Measurements from ENCODE around the gene SPTSSB.

Gene SPTSSB
- 0 to 1.4 (median 0.48) reads per million in 4 donors for total RNA-seq

DNA sequence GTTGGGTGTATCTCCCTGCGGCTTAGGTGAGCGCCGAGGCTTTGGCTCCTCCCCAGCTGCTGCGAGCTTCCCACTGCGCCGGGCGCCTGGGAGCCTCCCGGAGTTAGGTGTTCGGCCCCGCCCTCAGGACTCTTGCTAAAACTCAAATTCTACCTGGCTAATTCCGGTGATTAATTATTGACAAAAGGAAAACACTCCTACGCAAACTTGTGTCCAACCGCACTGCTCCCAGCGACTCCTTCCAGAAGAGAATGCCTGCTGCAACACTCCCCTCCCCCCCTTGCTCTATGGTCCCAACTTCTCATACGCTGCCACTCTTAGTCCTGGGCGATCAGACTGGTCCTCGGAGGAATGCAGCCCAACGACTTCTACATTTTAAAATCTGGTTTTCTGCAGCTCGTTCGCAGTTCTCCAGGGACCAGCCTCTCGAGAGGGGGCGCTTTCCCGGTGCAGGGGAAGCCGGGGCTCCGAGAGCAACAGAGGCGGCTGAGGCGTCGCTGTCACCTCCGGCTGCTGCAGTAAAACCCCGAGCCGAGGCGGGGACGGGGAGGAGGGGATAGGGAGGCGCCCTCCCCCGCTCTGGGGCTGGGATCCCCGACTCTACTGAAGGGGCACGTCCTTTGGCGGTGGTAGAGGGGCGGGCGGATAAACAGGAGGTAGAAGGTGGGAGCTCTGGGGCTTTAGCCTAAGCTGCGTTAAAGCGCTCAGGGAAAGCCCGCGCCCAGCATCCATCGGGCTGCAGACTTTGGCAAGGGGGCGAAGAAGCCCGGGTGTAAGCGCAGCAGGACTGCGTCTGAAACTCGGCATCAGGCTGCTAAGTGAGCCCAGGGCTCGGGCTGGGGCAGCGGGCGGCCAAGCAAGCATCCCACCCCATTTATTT, at the start of gene SPTSSB:
Gene SPTSSB (minus strand): TSS at position 77 of the 880 bp plus-strand sequence. CDS start 25,194 bp downstream, outside the sequence.
- peak; percentile 12 to 23 (median 21) for DNase-seq

DNA sequence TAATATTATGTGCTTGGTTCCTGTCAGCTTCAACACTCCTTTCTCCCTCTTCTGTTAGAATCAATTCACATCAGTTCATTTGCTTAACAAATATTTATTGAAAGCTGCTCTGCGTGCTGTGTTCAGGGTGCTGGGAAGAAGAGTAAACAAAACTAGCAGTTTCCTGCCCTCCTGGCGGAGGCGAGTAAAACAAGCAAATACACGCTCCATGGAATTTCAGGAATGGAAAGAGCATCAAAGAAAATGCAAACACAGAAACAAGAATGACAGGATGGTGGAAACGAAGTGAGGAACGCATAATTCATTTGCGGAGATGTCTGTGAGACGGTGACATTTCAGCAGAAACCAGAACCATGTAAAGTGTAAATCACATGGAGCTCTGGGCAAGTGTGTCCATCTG, 49.4 kb upstream of the SPTSSB start:
- no peak for DNase-seq

DNA sequence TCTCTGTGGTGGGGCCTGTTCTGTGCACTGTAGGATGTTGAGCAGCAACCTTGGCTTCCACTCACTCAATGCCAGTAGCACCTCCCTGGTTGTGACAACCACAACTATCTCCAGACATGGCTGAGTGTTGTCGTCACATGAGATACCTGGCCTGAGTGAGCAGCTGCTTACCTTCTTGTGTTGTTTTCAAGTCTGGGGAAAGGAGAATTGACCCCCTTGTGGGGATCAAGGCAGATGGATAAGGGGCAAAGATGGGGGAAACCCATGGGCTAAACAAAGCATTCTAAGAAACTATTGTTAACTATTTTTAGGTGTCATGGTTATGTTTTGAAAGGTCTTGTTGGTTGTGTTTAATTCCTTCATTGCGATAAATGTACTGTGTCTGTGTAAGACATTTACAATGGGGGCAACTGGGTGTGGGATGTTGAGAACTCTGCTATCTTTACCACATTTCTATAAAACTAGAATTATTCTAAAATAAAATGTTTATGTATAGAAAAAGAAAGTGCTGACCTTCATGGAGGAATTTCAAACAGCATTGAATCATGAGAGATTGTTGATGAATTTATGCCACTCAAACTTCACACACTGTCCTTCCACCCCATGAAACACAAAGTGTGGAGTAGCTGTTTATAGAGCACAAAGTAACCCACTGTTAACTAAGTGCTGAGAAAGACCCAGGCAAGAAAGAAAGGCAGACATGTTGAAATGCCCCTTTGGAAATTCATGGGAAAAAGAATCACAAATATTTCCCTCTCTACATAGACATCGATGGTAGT, 48.4 kb upstream of the SPTSSB start:
- no peak for DNase-seq

- DNase-seq = no peak
These were observed 44.4 kb upstream of the SPTSSB start for GRCh38 chr3:161415506-161416231.

GRCh38 chr3:161414907-161415306, 43.6 kb upstream of the SPTSSB start:
- no peak for DNase-seq

DNA sequence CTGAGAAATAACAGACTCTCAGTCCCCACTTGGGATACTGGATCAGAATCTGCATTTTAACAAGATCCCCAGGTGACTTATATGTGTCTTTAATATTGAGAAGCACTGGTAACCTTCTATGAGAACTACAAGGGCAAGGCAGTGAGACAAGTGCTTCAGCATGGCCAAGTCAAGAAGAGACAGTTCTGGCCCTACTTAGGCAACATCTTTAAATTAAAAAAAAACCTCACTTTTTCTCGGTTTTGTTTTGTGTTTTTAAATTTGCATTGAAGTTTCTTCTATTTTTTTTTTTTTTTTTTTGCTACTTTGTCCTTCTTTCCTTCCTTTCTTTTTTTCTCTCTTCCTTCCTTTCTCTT, 42.5 kb upstream of the SPTSSB start:
- no peak for DNase-seq

DNA sequence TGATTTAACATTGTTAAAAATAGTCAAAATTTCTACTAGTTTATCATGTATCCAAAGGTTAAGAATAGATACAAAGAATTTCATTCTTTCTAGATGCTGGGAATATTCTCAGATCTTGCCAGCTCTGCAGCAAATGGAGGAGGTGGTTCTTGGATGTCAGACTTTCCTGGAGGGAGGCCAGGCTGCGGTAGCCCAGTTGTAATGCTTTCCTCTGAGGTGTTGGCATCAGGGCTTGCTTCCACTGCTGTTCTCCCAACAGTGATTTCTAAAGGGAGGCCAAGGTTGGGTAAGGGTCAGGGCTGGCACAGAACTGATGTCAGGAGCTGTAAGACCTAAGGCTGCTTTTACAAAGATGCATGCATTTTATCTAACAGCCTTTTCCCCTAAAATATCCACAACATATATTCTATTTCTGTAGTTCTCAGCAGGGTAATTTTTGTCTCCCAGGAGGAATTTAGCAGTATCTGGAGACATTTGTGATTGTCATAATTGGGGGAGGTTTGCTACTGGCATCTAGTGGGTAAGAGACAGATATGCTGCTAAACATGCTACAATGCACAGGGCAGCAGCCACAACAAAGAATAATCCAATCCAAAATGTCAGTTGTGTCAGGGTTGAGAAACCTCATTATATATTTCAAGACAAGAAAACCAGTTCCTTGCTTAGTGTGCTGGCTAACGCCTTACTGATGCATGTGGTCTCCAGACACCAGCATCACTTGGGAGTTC, 42.0 kb upstream of the SPTSSB start:
- DNase-seq = no peak

DNA sequence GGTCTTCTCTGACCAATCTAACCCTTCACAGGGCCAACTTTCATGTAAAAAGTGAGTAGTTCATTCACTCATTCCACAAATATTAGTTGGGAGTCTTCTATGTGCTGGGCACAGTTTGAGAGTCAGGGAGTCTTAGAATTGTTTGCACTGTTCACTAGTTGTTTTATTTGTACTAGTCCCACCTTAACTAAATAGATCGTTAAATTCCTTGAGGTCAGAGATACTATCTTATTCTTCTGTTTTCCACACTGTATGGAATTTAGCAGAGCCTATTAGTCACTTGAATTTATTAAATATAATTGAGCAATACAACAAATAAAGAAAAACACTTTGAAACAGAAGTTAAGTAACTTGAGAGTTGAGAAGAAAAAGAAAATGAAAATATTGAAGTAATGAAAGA, 40.8 kb upstream of the SPTSSB start:
- DNase-seq = no peak

DNA sequence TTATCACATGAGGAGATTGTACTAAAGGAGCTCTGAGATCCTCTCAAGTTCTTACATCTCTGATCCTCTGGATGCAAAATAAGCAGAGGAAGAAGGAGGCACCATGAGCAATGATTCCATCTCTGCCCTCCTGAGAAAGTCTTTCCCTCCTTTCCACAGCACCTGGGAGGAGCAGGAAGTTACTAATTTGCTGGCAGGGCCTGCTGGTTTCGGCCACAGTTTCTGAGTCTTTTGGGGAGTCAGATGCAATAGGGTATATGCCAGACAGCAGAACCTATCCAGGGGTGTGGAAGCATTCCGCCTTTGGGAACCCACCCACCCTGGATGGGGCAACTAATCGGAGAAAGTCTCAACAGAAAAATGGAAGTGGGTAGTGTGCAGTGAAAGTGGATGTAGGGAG, 38.5 kb upstream of the SPTSSB start:
- no peak for DNase-seq

- peak in 1 of 5 donors; percentile 28 for DNase-seq
These were observed 37.8 kb upstream of the SPTSSB start for GRCh38 chr3:161409069-161409468.

DNA sequence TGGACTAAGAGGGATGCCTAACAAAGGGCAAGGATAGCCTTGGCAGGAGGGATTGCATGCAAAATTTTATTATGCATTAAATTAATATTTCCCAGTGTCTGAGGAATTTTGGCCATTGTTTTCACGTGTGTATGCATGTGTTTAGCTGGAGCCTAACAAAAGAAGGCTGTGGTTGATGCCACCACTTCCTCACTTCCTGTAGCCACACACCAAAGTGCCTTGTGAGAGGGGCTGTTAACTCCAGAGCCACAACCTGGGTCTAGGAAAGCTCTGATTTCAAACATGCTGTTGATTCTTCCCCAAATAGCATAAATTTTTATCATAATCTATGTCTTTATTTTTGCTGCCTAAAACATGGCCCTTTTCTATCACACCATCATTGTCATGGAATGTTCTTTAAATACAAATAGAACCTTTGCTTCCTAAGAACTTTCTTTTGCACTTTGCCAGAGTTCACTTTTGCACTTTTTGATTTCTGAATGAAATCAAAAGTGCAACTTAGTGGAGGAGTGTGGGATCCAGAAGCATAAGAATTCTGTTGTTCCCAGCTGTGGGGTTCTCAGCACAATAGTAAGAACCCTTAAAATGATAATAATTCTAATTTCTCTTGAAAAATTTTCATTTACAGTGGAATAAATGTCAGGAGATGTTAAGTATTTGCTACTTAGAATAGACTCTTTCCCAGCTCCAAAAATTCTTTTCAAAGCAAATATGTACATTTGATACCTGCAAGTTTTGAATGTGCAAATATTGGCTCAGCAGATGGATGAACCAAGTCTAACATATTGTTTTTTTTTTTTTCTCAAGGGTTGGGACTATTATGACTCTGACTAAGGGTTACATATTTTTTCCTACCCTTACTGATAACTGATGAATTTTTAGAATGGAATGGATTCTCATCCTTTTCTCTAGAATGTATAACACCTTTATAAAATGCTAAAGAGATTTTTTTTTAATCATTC, 35.6 kb upstream of the SPTSSB start:
- peak in 1 of 5 donors; percentile 10 for DNase-seq

DNA sequence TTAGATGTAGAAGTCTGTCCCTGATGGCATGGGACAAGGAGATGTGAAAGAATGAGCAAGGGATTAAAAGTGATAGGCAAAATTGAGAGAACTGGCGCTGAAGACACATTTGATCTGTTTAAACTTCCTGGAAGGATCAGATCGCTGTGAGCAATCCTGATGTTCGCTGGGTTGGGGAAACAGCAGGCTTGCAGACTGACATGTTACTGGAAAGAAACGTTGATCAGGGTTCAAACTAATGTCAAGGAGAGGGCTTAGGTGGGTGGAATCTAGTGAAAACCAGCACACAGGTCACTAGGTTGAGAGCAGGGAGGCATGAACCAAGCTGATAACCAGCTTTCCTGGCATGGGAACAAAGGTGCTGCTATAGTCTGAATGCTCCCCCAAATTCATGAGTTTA, 34.5 kb upstream of the SPTSSB start:
- no peak for DNase-seq

GRCh38 chr3:161405087-161405486, 33.8 kb upstream of the SPTSSB start:
- no peak for DNase-seq

DNA sequence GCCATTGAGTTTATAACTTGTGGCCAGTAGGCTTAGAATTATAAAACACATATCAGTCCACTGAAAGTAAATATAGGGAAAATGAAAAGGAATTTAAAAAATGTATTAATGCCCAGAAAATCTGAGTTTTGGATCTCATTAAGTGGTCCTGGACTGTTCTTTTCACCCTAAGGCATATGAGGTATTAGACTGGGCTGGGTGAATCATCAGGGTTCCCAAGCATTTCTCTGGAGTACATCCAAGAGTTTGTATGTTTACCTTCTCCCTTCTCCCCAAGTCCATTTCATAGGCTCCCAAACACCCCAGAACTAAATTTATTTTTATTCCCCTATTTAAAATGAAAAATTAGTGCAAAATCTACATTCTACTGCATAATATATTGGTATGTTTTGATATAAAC, 31.9 kb upstream of the SPTSSB start:
- no peak for DNase-seq

- no peak for DNase-seq
These were observed 30.1 kb upstream of the SPTSSB start for GRCh38 chr3:161401389-161401788.

DNA sequence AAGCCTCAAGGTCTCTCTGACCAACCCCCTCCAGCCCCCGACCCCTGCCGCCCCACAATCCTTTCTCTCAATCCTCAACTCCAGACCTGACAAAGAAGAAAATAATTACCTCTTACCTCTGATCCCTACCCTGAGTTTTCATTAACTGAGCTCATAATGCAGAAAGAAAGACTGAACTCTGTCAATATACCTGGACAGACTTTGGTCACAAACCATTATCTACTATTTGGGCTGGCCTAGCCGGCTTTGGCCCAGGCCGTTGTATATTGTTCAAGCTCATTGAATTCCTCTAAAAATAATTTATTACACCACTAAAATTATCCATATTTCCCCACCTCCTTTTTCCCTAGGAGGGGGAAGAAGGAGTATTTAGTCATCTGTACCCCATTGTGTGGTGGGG, 29.3 kb upstream of the SPTSSB start:
- DNase-seq = no peak

- DNase-seq = peak in 2 of 5 donors; percentile 14 to 38
These were observed 24.0 kb upstream of the SPTSSB start for GRCh38 chr3:161395115-161396012.

DNA sequence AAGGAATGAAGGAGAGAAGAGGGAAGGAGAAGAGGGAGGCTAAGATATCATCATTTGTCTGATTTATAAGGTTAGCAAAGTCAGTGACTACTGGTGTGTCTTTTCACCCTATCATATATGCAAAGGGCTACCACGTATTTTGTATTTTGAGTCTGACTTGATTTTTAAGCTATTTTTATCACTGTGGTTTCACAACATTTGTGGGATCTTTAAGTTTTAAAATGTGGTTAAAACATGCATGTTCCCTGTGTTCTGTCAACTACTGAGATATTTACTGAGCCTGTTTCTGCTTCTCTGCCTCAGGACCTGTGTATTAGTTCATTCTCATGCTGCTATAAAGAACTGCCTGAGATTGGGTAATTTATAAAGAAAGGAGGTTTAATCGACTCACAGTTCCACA, 22.5 kb upstream of the SPTSSB start:
- no peak for DNase-seq

- DNase-seq = no peak
These were observed 22.0 kb upstream of the SPTSSB start for GRCh38 chr3:161393310-161393709.

GRCh38 chr3:161392853-161393252, 21.5 kb upstream of the SPTSSB start:
- no peak for DNase-seq
